Hematopoietic multipotent progenitor cell (in vitro differentiated cells): ENCODE results near the gene SOD3. TPM values are rescaled to one million over a fixed set of nuclear protein-coding genes. Genes with fewer than 3 reads are reported as not detected.

ENCODE experiments used
- DNase-seq, 3 donors: peaks; one replicate each; pipeline ENCODE4 v3.0.0-alpha.2; 2011 to 2015; ENCODE audit warnings: low read depth in 2 of 3, low spot score in 2 of 3
- total RNA-seq: library from RNA; depleted of rRNA; stranded (reverse); fragments of >200 nt; gene quantifications from one replicate; pipeline ENCODE4 v1.2.3, GENCODE V29; 2012

The SOD3 gene
- total RNA-seq, 1 donor, result not detected

- DNase-seq, result no peak
These were observed 20.3 kb upstream of the SOD3 start for GRCh38 chr4:24775032-24775605.

- DNase-seq, result no peak
These were observed 19.6 kb upstream of the SOD3 start for GRCh38 chr4:24775750-24776149.

- no peak for DNase-seq
These were observed 17.6 kb upstream of the SOD3 start for GRCh38 chr4:24777536-24778463.

- DNase-seq, result no peak
These were observed 16.7 kb upstream of the SOD3 start for GRCh38 chr4:24778464-24779225.

GRCh38 chr4:24780936-24781495, 14.4 kb upstream of the SOD3 start:
- DNase-seq, result no peak

GRCh38 chr4:24781999-24782745, 13.2 kb upstream of the SOD3 start:
- DNase-seq, result no peak

- no peak for DNase-seq
These were observed 11.9 kb upstream of the SOD3 start for GRCh38 chr4:24783506-24783905.

GRCh38 chr4:24791043-24791442, 4.3 kb upstream of the SOD3 start:
- DNase-seq, result no peak

GRCh38 chr4:24792552-24792951, 2.8 kb upstream of the SOD3 start:
- DNase-seq, result no peak

GRCh38 chr4:24793219-24794005, 2.0 kb upstream of the SOD3 start:
- peak in 1 of 3 donors; percentile 14 for DNase-seq

GRCh38 chr4:24794051-24794450, 1.3 kb upstream of the SOD3 start:
- DNase-seq, result peak in 1 of 3 donors; percentile 1

GRCh38 chr4:24794480-24794879, 893 bp upstream of the SOD3 start:
- no peak for DNase-seq

- DNase-seq, result no peak
These were observed 451 bp downstream of the SOD3 start for GRCh38 chr4:24795666-24796381.

- no peak for DNase-seq
These were observed 1.2 kb downstream of the SOD3 start for GRCh38 chr4:24796620-24797019.

GRCh38 chr4:24798036-24798610, 2.8 kb downstream of the SOD3 start:
- no peak for DNase-seq

GRCh38 chr4:24799196-24799543, 3.8 kb downstream of the SOD3 start:
- no peak for DNase-seq

- peak in 1 of 3 donors; percentile 4 for DNase-seq
These were observed 4.4 kb downstream of the SOD3 start for GRCh38 chr4:24799544-24800324.

- peak in 1 of 3 donors; percentile 15 for DNase-seq
These were observed 5.0 kb downstream of the SOD3 start for GRCh38 chr4:24800325-24800895.
